GM12878 (cell line): Measurements from ENCODE around the gene SAMHD1. TPM values are rescaled to one million over a fixed set of nuclear protein-coding genes. Genes with fewer than 3 reads are reported as not detected.

Source experiments
- ATAC-seq: fragments of 200-7000 bp; cut with Tn5 transposase; 3 replicates; pipeline ENCODE4 v1.9.1; 2020; ENCODE audit warnings: mild to moderate bottlenecking, moderate library complexity
- BruUV-seq: library from RNA; stranded (reverse); fragments of 400-500 nt; replicated peaks from 2 replicates; lab custom pipeline; 2021; lab: Mats Ljungman, UMichigan
- CTCF ChIA-PET: fragments of 300-600 bp; sonication (Branson Sonifier 250); formaldehyde crosslinking; extraction: SDS; loops from one replicate; lab custom pipeline; 2021; ENCODE audit warnings: inconsistent platforms; lab: Yijun Ruan, JAX
- POLR2A ChIA-PET: fragments of 350-600 bp; formaldehyde crosslinking; extraction: SDS; loops from one replicate; lab custom pipeline; 2021; ENCODE audit warnings: inconsistent platforms; lab: Charles Lee
- RAD21 ChIA-PET: fragments of 300-600 bp; sonication (Branson Sonifier 250); formaldehyde crosslinking; loops from one replicate; lab custom pipeline; 2023; ENCODE audit warnings: antibody characterized with exemption; ENCODE audit not compliant: unreplicated experiment; lab: Charles Lee
- SMC1A ChIA-PET: fragments of 300-600 bp; sonication (Branson Sonifier 250); formaldehyde crosslinking; loops from one replicate; lab custom pipeline; 2023; ENCODE audit not compliant: unreplicated experiment, uncharacterized antibody; lab: Charles Lee
- DNase-seq: peaks from one replicate; pipeline ENCODE4 v3.0.0-alpha.2; 2011; ENCODE audit warnings: low read depth, low spot score
- FAIRE-seq: peaks from 3 replicates; lab custom pipeline; 2011; peaks lifted over from hg19 to GRCh38; lab: Jason Lieb, UNC
- H2AFZ ChIP-seq: 2 replicates; pipeline ENCODE4 v1.6.0; 2011; ENCODE audit warnings: low read depth, low read length, control low read depth; ENCODE audit not compliant: control insufficient read depth
- H3K27ac ChIP-seq: 2 replicates; pipeline ENCODE4 v1.5.1; 2011; ENCODE audit warnings: control low read depth; ENCODE audit not compliant: control insufficient read depth, insufficient read depth
- H3K27me3 ChIP-seq, 2 experiments: replicated peaks in 1 of 2; 2 replicates each; pipeline versions ENCODE4 v1.6.0 to v1.6.1; 2011; ENCODE audit warnings: low read length in 1 of 2; ENCODE audit not compliant: control insufficient read depth in 2 of 2, insufficient read depth in 2 of 2
- H3K36me3 ChIP-seq, 2 experiments: 2 replicates each; pipeline ENCODE4 v1.5.1; 2011; ENCODE audit warnings: low read length in 1 of 2; ENCODE audit not compliant: control insufficient read depth in 2 of 2, insufficient read depth in 2 of 2
- H3K4me1 ChIP-seq: 2 replicates; pipeline ENCODE4 v1.6.1; 2011; ENCODE audit warnings: mild to moderate bottlenecking, low read length, moderate library complexity, mixed read lengths; ENCODE audit not compliant: control insufficient read depth, insufficient read depth
- H3K4me2 ChIP-seq: 2 replicates; pipeline ENCODE4 v1.6.0; 2011; ENCODE audit warnings: control low read depth; ENCODE audit not compliant: control insufficient read depth, insufficient read depth
- H3K4me3 ChIP-seq: fragments of 200-600 bp; sonication (generic); 2 replicates; pipeline ENCODE4 v1.5.1; 2016
- H3K79me2 ChIP-seq: 2 replicates; pipeline ENCODE4 v1.6.0; 2011; ENCODE audit warnings: low read length; ENCODE audit not compliant: control insufficient read depth, insufficient read depth
- H3K9ac ChIP-seq: 2 replicates; pipeline ENCODE4 v1.8.0; 2011; ENCODE audit warnings: low read length, control low read depth, mixed read lengths; ENCODE audit not compliant: control insufficient read depth, insufficient read depth
- H3K9me3 ChIP-seq: replicated peaks from 3 replicates; pipeline ENCODE4 v1.5.1; 2011; ENCODE audit warnings: mild to moderate bottlenecking, low read length; ENCODE audit not compliant: control insufficient read depth, insufficient read depth
- H4K20me1 ChIP-seq: 2 replicates; pipeline ENCODE4 v1.6.0; 2011; ENCODE audit not compliant: control insufficient read depth, insufficient read depth
- ASH2L ChIP-seq: fragments of 300-600, 200-600 bp; sonication (generic); IDR thresholded peaks from 2 replicates; pipeline ENCODE4 v1.6.1; 2017; ENCODE audit warnings: low read depth, mild to moderate bottlenecking, borderline replicate concordance
- GATAD2B ChIP-seq: fragments of 450-650 bp; conservative IDR thresholded peaks from 2 replicates; pipeline ENCODE4 v1.6.1; 2017; ENCODE audit warnings: low read depth, mild to moderate bottlenecking, moderate library complexity
- NR2F1 ChIP-seq: fragments of 450-650 bp; conservative IDR thresholded peaks from 2 replicates; pipeline ENCODE4 v1.6.1; 2017; ENCODE audit warnings: mild to moderate bottlenecking
- RCOR1 ChIP-seq: conservative IDR thresholded peaks from 2 replicates; pipeline ENCODE4 v1.6.1; 2012; ENCODE audit warnings: low read depth, low read length, improper control_type of control experiment
- STAT1 ChIP-seq: fragments of 450-650 bp; conservative IDR thresholded peaks from 2 replicates; pipeline ENCODE4 v1.6.1; 2014; ENCODE audit warnings: antibody characterized with exemption, mild to moderate bottlenecking
- TBL1XR1 ChIP-seq: IDR thresholded peaks from 2 replicates; pipeline ENCODE4 v1.6.1; 2012; ENCODE audit warnings: low read depth, low read length, improper control_type of control experiment
- WGBS: methylation state at CpG from one replicate; pipeline ENCODE4 v1.1.6; 2016; ENCODE audit warnings: low lambda C conversion rate; ENCODE audit not compliant: insufficient replicate concordance, insufficient coverage; ENCODE audit errors: missing lambda C conversion rate; 5-methylcytosine and 5-hydroxymethylcytosine counted together
- in situ Hi-C: fragments of 300-500 bp; cut with MboI; formaldehyde crosslinking; loops from 9 replicates; pipeline ENCODE4 v1.14.3; 2018; ENCODE audit warnings: mixed read lengths
- intact Hi-C: fragments of 100-400 bp; cut with micrococcal nuclease; formaldehyde crosslinking; loops from one replicate; pipeline ENCODE4 v1.14.2; 2022; ENCODE audit not compliant: unreplicated experiment
- polyA plus RNA-seq, 11 experiments: library from polyadenylated mRNA; depleted of rRNA in 4 of 11; unstranded in 6 of 11; stranded (reverse) in 5 of 11; fragments of >200 nt; fragmentation: Nextera tagmentation in 4 of 11; fragmentation: Illumina TruSeq in 1 of 11; extraction: Ambion mirVana in 4 of 11; extraction: Trizol in 1 of 11; gene quantifications; 1 replicate in 1 of 11; 2 replicates in 10 of 11; pipeline versions ENCODE4 v1.2.1 to v1.2.3, GENCODE V29; 2011 to 2016; ENCODE audit warnings: inconsistent platforms in 2 of 11, missing spikeins in 2 of 11, low read depth in 1 of 11
- total RNA-seq, 4 experiments: library from RNA; depleted of rRNA in 3 of 4; stranded (reverse); fragments of >200 nt in 3 of 4; fragmentation: Illumina TruSeq in 1 of 4; extraction: Trizol in 1 of 4; gene quantifications; 2 replicates each; pipeline versions ENCODE4 v1.2.1 to v1.2.3, GENCODE V29; 2013 to 2021
- TF ChIP-seq, protein P1 (sequence below): IDR thresholded peaks from 2 replicates; pipeline ENCODE4 v1.6.1; 2011; ENCODE audit warnings: borderline replicate concordance, low read depth, mild to moderate bottlenecking, moderate library complexity, mixed read lengths, low read length; ENCODE audit not compliant: insufficient read depth; ENCODE audit errors: extremely low read length
- TF ChIP-seq, protein P2 (sequence below): fragments of 450-650 bp; IDR thresholded peaks from 2 replicates; pipeline ENCODE4 v1.6.1; 2017; ENCODE audit warnings: mild to moderate bottlenecking, moderate library complexity

Gene SAMHD1
- total and polyA plus RNA-seq, 10 of the 15 experiments (the other 5 are each of a cell fraction or from before 2014, with no cell fraction given): 20.5 to 47.9 (median 38.8) TPM

DNA sequence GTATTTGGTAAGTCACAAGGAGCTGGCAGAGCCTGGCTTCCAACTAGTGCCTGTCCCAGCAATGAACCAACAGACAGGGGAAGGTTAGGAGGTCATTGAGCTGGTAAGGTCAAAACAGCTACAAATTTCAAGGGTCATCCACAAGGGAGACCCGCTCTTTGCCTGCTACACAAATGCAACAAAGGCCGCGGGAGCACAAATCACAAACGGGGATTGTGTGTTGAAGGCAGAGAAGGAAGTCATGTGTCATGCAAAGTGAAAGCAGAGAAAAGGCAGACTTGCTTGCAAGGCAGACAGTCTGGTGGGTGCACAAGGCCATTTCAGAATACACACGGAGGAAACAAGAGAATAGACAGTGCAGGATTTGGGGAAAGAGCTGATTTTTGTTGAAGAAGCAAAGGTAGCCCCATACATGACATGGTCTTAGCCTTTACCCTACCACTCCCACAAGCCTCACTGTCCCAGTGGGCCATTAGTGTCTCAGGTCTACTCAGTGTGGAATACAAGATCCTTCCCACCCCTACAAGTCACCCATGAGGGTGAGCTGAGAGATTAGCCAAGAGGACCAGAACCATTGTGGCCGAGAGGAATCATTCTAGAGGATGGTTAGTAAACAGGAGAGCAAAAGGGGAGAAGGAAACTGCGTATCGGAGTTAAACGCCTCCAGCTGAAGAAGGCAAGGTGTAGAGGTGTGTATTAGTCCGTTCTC, 18.1 kb upstream of the SAMHD1 start:
- H3K4me2 ChIP-seq: no peak overlapping the region
- H3K4me3 ChIP-seq: no peak overlapping the region
- no TSS peak for BruUV-seq
- RAD21 ChIA-PET: no interaction called here
- DNase-seq (no peak), FAIRE-seq (no peak), ATAC-seq (no peak)
- TF ChIP-seq TBL1XR1 (no peak), GATAD2B (no peak), ASH2L (no peak)
- TF ChIP-seq, protein P1, sequence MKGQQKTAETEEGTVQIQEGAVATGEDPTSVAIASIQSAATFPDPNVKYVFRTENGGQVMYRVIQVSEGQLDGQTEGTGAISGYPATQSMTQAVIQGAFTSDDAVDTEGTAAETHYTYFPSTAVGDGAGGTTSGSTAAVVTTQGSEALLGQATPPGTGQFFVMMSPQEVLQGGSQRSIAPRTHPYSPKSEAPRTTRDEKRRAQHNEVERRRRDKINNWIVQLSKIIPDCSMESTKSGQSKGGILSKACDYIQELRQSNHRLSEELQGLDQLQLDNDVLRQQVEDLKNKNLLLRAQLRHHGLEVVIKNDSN: no peak
- intact Hi-C loops: no loop called here
- H3K36me3 ChIP-seq: no peaks in the 10 kb centered on the region
- POLR2A ChIA-PET: no interaction called here
- no peaks in the 10 kb centered on the region for H3K9me3 ChIP-seq
- in situ Hi-C loops: no loop called here
- no peaks in the 10 kb centered on the region for H4K20me1 ChIP-seq
- no peaks in the 10 kb centered on the region for H3K4me1 ChIP-seq
- no peaks in the 10 kb centered on the region for H3K27me3 ChIP-seq
- whole genome bisulfite sequencing: 50% methylated on average over 10 of the region's 10 CpGs
- H3K79me2 ChIP-seq: no peaks in the 10 kb centered on the region
- H3K9ac ChIP-seq: no peak overlapping the region
- CTCF ChIA-PET: no interaction called here
- peak overlapping the region; percentile 66 for H2AFZ ChIP-seq
- SMC1A ChIA-PET: interaction anchor here (1.3 kb wide), 1 partner anchor 50 kb away, joined by 3 read pairs; no protein-coding TSS in a partner anchor
- H3K27ac ChIP-seq: no peak overlapping the region

DNA sequence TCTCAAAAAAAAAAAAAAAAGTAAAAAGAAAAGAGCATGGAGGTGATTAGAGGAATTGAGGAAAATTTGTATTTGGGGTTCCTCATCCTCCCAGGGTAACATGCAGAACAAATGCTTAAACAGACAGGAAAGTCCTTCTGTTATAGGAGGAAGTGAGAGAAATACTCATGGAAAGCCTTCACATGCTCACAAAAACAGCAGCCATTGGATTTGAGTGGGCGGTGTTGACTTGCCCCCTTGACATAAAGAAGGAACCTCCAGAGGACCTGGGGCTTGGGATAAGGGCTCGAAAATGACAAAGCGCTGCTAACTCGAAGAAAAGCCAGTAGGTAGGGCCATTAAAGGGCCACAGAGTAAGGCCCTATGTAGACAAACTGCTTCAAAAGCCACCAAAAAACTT, 17.5 kb upstream of the SAMHD1 start:
- 97% methylated on average over 4 of the region's 4 CpGs for WGBS
- DNase-seq (no peak), FAIRE-seq (no peak), ATAC-seq (no peak)
- no peaks in the 10 kb centered on the region for H4K20me1 ChIP-seq
- no peaks in the 10 kb centered on the region for H3K9me3 ChIP-seq
- H3K27ac ChIP-seq: no peak overlapping the region
- ChIA-PET RAD21 (no interaction called here), POLR2A (no interaction called here), CTCF (no interaction called here), SMC1A (interaction anchor here (1.3 kb wide), 1 partner anchor 49 kb away, joined by 3 read pairs; no protein-coding TSS in a partner anchor)
- H3K36me3 ChIP-seq: no peaks in the 10 kb centered on the region
- no peaks in the 10 kb centered on the region for H3K27me3 ChIP-seq
- peak overlapping the region; percentile 66 for H2AFZ ChIP-seq
- intact Hi-C loops: no loop called here
- in situ Hi-C loops: no loop called here
- H3K79me2 ChIP-seq: no peaks in the 10 kb centered on the region
- H3K4me3 ChIP-seq: no peak overlapping the region
- H3K9ac ChIP-seq: no peak overlapping the region
- BruUV-seq: no TSS peak
- H3K4me1 ChIP-seq: no peaks in the 10 kb centered on the region
- no peak overlapping the region for H3K4me2 ChIP-seq
- TF ChIP-seq RCOR1: no peak
- TF ChIP-seq, protein P2, sequence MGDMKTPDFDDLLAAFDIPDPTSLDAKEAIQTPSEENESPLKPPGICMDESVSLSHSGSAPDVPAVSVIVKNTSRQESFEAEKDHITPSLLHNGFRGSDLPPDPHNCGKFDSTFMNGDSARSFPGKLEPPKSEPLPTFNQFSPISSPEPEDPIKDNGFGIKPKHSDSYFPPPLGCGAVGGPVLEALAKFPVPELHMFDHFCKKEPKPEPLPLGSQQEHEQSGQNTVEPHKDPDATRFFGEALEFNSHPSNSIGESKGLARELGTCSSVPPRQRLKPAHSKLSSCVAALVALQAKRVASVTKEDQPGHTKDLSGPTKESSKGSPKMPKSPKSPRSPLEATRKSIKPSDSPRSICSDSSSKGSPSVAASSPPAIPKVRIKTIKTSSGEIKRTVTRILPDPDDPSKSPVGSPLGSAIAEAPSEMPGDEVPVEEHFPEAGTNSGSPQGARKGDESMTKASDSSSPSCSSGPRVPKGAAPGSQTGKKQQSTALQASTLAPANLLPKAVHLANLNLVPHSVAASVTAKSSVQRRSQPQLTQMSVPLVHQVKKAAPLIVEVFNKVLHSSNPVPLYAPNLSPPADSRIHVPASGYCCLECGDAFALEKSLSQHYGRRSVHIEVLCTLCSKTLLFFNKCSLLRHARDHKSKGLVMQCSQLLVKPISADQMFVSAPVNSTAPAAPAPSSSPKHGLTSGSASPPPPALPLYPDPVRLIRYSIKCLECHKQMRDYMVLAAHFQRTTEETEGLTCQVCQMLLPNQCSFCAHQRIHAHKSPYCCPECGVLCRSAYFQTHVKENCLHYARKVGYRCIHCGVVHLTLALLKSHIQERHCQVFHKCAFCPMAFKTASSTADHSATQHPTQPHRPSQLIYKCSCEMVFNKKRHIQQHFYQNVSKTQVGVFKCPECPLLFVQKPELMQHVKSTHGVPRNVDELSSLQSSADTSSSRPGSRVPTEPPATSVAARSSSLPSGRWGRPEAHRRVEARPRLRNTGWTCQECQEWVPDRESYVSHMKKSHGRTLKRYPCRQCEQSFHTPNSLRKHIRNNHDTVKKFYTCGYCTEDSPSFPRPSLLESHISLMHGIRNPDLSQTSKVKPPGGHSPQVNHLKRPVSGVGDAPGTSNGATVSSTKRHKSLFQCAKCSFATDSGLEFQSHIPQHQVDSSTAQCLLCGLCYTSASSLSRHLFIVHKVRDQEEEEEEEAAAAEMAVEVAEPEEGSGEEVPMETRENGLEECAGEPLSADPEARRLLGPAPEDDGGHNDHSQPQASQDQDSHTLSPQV: no peak
- no peak for TF ChIP-seq STAT1
- no peak for TF ChIP-seq NR2F1
